Femur (tissue), 1 donor: Measurements from ENCODE around the gene MRE11.
"Not testable (repeated sequence)": the region's sequence is repeated elsewhere in the genome, so short reads cannot be mapped to it uniquely, and the experiment has no call there.

Experiments used
- DNase-seq: peaks from one replicate; pipeline ENCODE4 v3.0.0-alpha.2; 2017

The MRE11 gene

GRCh38 chr11:94418123-94418765, 75.4 kb downstream of the MRE11 start:
- no peak for DNase-seq

GRCh38 chr11:94417386-94417987, 76.2 kb downstream of the MRE11 start:
- no peak for DNase-seq

GRCh38 chr11:94405062-94405833, 88.4 kb downstream of the MRE11 start:
- no peak for DNase-seq

GRCh38 chr11:94402355-94402754, 91.3 kb downstream of the MRE11 start:
- no peak for DNase-seq

GRCh38 chr11:94401773-94402265, 91.8 kb downstream of the MRE11 start:
- no peak for DNase-seq

- peak; percentile 39 for DNase-seq
Measured at GRCh38 chr11:94400839-94401772, 92.5 kb downstream of the MRE11 start, which contains the start of gene GPR83. Gene GPR83, minus strand, starts transcription at chr11:94401419. Its CDS starts 172 bp downstream, at chr11:94401247.

GRCh38 chr11:94400457-94400838, 93.2 kb downstream of the MRE11 start:
- DNase-seq: no peak

GRCh38 chr11:94400050-94400449, 93.6 kb downstream of the MRE11 start:
- no peak for DNase-seq

- DNase-seq: no peak
Measured at GRCh38 chr11:94398101-94398500, 95.5 kb downstream of the MRE11 start.

GRCh38 chr11:94396282-94396681, 97.4 kb downstream of the MRE11 start:
- DNase-seq: no peak

- DNase-seq: not testable (repeated sequence)
Measured at GRCh38 chr11:94391937-94392336, 101.7 kb downstream of the MRE11 start.

GRCh38 chr11:94379613-94380012, 114.0 kb downstream of the MRE11 start:
- DNase-seq: no peak

- no peak for DNase-seq
Measured at GRCh38 chr11:94376841-94377240, 116.8 kb downstream of the MRE11 start.

- DNase-seq: not testable (repeated sequence)
Measured at GRCh38 chr11:94370576-94370975, 123.1 kb downstream of the MRE11 start.
